DMS79 (cell line): ENCODE results near the gene GOSR1.
"Not testable (repeated sequence)": the region's sequence is repeated elsewhere in the genome, so short reads cannot be mapped to it uniquely, and the experiment has no call there.

Source experiments
- DNase-seq: peaks from one replicate; lab custom pipeline; 2025; lab: John Stamatoyannopoulos, UW

The GOSR1 gene

DNA sequence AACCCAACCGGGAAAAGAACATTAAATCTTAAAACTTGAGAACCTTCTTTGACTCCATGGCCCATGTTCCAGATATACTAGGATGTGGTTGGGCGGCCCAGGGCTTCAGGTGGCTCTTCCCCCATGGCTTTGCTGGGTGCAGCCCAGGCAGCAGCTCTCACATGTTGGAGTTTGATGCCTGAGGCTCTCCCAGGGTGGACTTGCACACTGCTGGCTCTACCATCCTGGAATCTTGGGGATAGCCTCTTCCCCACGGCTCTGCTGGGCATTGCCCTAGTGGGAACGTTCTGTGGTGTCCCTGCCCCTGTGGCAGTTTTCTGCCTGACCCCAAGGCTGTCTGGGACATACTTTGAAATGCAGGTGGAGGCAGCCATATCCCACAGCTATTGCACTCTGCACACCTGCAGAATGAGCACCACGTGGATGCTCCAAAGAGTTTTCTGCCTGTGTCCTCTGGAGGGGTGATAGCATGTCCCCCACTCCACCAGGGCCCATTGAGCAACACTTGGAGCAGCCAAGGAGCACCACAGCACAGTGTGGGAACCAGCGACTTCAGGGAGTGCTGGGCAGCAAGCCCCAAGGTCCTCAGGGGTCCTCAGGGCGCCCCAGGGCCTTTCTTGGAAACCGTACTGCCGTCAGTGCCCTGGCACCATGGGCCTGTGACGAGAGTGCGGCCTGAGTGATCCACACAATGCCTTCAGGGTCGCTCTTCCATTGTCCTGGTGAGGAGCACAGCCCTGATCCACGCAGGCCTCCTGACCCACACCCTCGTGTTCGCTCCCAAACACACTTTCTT, 70.8 kb downstream of the GOSR1 start:
- DNase-seq, result no peak

DNA sequence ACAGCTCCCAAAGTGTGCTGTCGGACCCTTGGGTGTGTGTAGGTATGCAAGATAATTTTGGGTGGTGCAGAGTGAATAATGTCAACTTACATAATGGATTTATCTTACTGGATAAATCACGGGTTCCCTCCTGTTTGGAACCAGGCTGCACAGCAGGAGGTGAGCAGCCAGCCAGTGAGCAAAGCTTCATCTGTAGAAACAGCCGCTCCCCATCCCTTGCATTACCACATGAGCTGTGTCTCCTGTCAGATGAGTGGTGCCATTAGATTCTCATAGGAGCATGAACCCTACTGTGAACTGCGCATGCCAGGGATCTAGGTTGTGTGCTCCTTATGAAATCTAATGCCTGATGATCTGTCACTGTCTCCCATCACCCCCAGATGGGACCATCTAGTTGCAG, 72.0 kb downstream of the GOSR1 start:
- not testable (repeated sequence) for DNase-seq

DNA sequence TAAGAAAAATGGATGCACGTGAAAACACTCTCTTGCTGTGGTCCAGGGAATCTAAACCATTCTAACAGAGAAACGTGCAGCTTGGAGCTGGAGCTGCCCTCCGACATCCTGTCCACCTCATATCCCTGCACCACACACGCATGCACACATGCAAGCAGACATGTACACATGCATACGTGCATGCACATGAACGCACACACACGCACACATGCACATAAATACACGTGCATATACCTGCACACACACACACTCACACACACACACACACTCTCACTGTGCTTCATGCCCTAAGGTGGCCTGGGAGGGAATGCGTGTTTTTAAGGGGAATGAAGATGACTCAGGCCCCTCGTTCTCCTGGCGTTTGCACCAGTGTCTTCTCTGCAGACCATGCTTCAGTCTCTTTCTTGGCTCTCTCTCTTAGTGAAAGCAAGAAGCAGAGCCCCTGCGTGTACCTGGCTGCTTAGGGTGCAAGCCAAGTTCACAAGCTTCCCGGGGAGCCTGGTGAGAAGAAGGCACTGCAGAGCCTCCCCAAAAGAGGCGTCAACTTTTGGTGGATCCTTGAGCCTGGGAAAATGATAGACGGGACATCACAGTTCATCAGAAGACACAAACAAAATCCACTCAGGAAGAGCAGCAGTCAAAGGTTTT, 72.8 kb downstream of the GOSR1 start:
- DNase-seq, result no peak

DNA sequence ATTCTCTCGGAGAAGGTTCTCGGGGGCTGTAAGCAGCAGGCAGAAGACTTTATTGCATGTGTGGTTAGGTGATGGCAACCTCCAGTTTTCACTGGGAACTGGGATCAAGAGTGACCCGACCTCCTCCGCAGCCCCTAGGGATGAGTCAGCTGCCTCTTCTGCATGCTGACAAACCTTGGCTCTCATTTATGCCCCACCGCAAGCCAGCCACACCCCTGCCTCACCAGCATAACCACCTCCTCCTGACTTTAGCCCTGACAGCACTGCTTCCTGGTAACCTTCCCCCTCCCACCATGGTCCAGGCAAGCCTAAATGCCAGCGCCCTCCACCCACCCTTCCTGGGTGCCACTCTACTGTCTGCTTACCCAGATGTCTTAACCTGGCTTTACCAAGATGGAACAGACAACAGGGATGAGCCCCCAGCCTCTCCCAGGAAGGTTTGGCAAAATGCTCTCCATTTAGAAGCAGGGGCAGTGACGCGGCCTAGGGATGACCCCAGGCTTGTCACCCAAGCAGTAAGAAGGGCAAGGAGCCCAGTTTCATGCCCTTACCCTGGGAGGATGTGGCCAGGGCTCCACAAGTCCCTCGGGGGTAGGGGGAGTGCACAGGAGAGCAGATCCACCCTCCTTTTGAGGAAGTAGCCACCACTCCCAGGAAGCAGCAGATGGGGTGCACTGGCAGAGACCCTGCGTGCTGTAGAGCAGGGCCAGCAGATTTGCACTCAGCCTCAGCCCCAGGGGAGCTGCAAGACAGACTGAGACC, 73.5 kb downstream of the GOSR1 start:
- DNase-seq, result no peak

DNA sequence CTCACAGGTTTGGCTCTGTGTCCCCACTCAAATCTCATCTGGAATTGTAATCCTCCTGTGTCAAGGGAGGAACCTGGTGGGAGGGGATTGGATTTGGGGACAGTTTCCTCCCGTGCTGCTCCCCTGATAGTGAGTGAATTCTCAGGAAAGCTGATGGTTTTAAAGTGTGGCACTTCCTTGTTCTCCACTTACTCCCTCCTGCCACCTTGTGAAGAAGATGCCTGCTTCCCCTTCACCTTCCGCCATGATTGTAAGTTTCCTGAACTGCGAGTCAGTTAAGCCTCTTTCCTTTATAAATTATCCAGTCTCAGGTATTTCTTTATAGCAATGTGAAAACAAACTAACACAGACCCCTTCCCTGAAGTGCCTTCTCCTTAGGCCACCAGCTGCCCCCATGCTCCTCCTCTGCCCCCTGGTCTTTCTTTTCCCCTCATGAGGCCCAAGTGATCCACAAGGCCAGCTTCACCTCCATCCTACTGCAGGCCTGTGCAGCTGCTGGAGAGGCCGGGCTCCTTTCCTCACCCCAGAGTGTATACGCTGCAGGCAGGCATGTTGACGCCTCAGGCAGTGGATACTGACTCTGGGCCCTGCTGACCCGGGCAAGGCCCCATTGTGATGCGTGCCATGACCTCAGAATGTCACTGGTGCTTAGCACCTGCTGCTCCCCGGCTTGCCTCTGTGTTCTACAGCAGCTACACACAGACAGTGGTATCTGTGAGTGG, 74.2 kb downstream of the GOSR1 start:
- DNase-seq, result not testable (repeated sequence)

DNA sequence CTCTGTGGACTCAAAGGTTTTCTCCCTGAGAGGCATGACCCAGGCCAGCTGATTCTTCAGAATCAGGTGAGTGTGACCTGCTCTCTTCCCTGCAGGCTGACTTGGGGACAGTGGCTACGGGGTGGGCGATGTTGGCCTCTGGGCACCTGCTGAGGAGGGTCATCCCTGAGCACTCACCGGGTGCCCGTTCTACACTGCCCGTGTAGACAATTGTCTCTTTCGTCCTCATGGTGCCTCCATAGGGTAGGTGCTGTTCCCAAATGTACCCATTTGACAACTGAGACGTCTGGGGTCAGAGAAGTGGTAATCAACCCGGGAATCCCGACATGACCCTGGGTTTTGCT, 74.8 kb downstream of the GOSR1 start:
- DNase-seq, result no peak

DNA sequence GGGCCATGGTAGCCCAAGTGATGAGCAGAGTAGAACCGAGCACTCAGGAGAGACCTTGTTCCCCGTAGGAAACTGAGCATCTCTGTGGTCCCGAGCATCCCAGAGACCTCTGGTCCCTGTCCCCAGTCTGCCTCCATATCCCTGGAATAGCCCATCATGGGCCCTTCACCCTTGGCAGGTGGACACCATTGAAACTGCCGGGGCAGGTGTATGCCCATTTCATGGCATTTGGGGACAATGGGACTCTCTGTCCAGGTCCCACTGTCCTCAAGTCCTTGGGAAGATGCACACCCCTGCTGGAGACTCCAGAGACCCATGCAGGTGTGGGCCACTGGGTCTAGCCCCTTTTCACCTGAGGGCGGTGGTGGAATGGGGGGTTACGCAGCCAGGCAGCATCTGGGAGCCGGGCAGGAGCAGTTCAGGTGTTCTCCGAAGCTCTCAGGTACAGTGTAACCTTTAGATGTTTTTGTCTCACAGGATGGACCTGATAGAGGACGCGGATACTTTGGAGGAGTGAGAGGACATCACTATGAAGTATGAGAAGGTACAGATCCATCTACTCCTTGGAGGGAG, 75.9 kb downstream of the GOSR1 start:
- no peak for DNase-seq

DNA sequence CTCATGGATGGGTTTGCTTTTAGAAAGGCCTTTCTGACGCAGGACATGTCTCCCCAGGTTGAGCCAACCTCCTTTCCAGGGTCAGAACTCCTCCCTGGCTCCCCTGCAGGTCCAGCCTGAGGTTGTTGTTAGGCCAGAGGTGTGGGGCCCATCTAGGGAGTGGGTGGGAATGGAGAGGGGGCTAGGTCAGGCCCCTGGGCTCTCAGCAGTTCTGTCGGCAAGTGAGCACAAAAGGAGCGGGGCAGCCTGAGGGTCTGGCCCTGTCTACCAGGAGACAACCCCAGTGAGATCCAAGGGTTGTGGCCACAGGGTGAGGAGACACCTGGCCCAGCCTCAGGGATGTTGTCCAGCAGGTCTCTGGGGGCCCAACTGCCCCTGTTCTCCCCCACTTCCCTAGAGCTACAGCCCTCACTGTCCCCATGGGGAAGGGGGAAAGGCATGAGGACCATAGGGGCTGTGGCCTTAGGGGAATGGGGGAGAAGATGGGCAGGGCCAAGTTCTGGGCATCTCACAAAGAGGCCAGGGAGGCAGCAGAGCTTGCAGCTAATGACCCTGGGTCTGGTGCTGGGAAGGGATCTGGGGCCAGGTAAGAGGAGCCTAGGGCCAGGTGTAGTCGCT, 76.7 kb downstream of the GOSR1 start:
- DNase-seq, result not testable (repeated sequence)

DNA sequence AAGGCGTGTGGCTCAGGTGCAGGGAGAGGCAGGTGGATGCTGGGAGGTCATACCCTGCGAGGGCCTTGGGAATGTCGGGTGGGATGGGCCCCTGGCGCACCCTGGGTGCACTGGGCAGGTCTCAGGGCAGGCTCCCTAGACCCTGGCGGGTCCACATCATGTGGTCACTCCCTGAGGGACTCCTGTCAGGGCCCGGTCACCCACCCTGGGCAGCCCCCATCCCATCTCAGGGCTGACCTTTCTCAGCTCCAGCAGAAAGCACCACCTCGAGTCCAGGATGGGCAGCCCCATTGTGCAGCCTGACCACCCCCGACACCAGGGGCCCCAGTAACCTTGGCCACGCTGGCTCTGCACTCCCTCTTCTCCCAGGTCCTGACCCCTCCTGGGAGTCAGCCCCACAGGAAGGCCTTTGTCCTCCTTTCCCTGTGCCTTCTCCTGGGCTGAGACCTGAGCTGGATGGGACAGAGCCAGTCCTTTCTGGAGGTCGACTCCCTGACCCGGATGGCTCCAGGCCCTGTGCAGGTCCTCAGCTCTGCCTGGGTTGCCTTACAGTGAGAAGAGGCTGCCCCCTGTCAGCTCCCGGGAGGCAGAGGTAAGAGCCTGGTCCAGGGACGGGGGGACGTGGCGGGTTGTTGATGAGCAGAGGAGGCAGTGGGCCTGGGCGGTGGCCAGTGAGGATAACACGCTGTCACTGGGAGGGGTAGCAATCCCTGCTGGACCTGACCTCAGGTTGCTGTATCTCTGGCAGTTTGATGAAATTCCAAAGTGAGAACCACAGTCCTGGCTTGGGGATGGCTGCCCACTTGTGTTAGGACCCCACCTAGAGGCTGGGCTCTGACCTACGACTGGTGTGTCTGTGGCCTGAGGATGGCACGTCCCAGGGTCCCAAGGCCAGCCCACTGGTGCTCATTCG, 77.9 kb downstream of the GOSR1 start:
- no peak for DNase-seq

DNA sequence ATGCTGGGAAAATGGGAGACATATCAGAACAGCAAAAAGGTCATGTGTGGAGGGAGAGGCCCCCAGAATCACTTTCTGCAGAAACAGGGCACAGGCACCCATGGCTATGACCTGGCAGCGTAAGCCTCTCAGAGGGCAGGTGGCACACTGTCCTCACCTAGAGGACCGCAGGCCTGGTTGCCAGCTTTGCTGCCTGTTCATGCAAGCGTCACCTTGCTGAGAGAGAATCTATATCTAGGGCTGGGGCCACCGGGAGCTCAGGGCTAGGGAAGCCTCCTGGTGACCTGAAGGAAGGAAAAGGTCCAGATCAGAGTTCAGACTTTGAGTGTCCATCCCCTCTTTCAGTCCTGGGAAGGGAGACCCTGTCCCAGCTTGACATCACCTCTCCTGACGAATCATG, 78.7 kb downstream of the GOSR1 start:
- no peak for DNase-seq

DNA sequence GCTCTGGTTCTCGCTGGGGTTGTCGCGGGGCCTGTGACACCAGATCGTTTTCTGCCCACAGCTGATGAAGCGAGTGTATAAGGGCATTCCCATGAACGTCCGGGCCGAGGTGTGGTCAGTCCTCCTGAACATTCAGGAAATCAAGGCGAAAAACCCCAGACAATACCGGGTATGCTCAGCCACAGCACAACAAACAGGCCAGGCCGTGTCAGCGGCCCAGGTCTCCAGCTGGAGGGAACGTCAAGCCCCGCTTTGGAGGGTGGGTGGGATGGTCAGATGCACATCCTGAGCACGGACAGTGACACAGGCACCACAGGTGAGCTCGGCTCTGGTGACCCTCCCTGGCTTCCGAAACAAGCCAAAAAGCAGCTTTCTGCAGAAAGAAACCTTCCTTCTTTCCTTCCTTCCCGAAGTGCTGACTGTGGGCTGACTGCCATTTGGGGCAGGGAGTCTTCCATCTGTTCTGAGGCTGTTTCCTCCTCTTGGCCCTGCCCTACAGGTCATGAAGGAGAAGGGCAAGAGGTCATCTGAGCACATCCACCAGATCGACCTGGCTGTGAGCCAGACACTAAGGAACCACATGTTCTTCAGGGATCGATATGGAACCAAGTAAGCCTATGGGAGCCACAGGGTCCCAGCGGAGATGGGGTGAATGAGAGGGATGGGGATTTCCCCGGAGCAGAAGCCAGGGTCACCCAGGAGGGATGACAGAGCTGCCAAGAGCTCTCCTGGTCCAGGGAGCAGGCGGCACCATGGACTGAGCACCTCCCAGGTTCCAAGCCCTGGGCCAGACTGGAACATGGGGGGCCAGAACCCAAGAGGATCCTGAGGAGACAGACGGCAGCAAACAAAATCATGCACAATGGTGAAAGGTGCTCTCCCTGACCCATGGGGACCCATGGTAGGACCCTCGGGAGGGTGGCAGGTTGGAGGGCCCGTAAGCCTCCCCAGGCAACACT, 79.4 kb downstream of the GOSR1 start:
- DNase-seq, result no peak

DNA sequence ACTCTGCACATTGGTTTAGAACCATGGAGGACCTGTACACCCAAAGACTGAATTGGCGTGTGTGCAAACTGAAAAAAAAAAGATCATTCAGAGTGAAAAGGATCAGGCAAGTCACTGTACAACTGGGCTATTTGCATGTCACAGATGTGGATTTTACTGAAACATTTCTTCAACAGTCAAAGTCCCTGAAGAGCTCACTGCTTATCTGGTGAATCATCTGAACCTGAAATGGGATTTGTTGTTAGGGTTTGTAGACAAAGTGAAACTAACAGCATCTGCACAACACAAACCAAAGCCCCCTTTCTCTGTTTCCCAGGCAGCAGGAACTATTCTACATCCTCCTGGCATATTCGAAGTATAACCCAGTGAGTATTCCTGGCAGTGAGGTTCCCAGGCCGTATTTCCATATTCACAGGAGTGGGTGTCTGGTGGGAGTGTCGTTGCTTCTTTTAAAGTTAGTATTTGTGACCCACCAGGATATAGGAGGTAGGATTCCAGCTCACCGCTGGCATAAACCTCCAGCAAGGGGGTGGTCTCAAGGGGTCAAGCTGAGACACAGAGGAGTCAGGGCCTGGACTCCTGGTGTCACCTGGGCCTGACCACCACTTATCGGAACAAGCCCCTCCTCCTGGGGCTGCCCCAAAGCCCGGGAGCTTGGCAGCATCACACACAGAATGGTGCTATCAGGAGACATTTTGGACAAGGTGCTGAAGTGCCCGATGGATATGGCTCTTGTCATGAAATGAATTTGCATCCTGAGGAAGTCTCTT, 80.9 kb downstream of the GOSR1 start:
- no peak for DNase-seq

DNA sequence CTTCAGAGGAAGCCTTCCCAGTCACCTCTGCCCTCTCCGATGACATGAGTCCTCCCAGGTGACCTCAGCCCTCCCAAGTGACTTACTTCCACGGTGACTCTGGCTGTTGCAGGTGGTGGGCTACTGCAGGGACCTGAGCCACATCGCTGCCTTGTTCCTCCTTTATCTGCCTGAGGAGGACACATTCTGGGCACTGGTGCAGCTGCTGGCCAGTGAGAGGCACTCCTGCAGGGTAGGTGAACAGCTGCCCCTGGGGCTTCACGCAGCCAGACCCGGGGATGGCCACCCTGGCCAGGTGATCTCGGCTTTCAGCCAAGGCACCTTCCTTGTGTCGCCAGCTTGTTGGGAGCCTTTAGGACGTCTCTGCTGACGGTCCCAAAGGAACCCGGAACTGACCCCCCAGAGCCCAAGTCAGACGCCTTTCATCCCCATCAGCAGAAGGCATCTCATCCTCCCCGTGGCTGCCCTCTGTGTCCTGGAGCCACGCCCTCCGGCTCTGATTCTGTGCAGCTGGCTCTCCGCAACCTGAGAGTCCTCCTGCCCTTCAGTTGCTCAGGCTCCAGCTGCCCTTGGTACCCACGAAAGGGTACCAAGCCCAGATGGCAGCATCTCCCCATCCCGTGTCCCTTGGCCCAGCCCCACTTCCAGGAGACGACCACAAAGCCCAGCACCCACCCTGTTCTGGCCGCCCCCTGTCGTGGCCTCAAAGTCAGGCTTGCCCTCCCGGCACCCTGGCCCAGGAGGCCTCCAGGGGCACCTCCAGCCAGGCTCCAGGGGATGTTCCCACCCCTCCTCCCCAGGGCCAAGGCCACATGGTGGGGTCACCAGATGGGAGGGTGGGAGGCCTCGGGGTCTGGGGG, 81.7 kb downstream of the GOSR1 start:
- DNase-seq, result no peak

DNA sequence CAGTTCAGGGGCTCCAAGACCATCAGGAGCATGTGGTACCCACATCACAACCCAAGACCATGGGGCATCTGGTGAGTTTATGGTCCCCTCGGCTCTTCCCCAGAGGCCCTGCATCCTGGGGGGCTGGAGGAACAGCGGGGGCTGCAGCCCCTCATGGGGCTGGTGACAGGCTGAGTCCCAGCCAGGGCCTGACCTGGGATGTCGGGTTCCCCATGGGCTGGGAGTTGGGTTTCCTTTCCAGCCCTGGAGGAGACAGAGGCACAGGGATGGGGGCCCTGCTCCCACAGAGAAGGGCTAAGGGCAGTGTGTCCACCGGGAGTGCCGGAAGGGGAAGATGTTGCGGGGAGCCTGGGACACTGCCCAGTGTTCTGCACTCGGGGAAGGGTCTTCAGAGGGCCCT, 82.4 kb downstream of the GOSR1 start:
- no peak for DNase-seq

DNA sequence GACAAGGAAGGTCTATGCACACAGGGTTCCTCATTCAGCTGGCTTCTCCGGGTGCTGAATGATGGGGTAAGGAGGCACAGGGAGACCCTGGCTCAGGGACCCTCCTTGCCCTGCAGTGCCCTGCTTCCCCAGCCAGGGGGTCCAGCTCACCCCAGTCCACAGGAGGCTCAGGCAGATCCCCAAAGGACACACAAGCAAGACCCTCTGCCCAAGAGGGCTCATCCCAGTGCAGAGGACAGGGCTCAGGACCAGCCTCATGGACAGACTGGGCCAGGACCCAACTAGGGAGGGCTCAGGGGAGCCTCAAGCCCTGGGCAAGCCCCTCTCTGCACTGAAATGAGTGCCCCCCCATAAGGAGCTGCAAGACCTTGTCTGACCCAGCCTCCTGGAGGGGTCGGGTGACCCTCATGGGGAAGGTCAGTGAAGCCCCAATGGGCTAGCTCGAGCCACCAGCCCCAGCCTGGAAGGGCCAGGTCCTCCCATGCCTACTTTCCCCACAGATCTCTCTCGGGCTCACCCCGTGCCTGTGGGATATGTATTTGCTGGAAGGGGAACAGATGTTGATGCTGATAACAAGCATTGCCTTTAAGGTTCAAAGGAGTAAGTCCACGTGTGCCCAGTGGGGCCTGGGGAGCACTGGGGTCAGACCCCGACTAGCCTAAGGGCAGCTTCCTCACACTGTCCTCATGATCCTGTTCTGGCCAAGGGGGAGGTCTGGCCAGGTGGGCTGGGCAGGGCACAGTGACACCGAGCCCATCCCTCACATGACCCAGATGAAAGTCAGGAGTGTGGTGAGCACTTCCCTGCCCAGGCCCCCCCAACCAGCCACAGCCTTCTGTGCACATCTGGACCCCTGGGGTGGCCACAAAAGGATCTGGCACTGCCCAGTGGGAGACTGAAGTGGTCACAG, 83.2 kb downstream of the GOSR1 start:
- not testable (repeated sequence) for DNase-seq

DNA sequence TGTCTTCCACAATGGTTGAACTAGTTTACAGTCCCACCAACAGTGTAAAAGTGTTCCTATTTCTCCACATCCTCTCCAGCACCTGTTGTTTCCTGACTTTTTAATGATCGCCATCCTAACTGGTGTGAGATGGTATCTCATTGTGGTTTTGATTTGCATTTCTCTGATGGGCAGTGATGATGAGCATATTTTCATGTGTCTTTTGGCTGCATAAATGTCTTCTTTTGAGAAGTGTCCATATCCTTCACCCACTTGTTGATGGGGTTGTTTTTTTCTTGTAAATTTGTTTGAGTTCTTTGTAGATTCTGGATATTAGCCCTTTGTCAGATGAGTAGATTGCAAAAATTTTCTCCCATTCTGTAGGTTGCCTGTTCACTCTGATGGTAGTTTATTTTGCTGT, 84.6 kb downstream of the GOSR1 start:
- not testable (repeated sequence) for DNase-seq
